ENCODE data around the gene ASCL2.

Gene ASCL2

DNA sequence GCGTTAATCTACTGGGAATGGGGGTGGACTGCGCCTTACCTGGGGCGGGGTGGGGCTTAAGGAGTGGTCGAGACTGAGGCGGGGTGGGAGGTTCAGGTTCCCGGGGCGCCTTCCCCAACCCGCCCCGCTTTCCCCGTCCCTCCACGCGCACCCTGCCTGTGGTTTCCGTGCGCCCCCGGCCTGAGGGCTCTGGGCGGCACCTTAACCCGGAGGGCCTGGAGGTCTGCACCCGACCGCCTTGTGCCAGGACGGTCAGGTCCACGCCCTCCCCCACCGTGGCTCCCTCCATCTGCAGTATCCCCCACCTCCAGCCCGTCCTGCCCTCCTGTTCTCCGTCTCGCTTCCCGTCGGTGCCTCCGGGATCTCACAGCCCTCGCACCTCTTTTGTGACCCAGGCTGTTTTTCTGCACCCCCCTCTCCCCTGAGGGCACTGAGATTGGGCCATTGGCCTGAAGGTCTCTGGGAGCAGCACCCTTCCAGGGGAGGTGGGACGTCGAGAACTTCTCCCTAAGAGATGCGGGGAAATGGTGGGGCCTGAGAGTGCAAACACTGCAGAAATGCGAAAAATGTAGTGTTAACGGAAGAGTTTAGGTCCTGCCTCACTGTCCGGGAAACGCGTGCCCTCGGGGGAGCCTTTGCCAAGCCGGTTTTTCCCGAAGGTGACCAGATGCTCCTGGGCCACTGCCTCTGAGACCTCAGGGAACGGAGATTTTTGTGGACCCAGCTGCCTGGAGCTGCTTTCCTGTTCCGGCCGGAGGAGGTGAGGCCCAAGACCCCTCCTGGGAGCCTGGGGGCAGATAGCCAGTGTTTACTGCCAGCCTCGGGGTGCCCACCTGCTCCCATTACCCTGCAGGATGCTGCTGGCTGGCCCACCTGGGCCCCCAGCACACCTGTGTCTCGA lies 1.2 kb upstream of the ASCL2 start:
- no peak for DNase-seq

DNA sequence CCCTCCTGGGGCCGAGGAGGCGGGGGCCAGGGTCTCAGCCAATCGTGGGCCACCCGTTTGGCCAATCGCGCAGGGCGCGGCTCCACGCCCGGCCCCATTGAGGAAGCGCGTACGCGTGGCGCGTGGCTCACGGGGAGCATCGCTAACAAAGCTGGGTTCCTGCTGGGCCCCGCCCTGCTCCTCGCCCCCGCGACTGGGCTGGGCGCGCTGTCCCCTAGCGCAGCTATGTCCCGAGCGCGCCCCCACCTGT lies 614 bp upstream of the ASCL2 start:
- no peak for DNase-seq

DNA sequence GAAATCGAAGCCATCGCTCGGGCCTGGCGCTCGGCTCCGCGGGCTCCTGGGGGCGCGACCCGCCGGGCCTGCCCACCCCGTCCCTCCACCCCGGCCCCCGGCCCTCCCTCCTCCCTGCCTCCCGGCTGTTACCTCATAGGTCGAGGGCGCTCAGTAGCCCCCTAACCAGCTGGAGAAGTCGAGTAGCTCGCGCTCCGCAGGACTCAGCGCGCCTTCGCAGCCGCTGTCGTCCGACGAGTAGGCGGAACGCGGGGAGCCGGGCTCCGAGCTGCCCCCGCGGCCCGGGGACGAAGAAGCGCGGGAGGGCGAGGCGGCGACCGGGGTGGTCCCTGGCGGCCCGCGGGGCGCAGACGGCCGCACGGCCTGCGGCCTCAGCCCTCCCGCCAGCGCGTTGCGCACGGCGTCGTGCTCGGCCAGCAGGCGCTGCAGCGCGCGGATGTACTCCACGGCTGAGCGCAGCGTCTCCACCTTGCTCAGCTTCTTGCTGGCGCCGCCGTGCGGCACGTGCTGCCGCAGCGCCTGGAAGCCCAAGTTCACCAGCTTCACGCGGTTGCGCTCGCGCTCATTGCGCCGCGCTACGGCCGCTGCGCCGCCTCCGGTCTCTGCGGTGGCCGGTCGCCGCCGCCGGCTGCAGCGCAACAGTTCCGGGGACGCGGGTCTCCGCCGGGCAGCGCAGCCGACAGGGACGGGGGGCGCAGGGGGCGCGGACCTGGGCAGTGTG lies 627 bp downstream of the ASCL2 start:
- DNase-seq = no peak

DNA sequence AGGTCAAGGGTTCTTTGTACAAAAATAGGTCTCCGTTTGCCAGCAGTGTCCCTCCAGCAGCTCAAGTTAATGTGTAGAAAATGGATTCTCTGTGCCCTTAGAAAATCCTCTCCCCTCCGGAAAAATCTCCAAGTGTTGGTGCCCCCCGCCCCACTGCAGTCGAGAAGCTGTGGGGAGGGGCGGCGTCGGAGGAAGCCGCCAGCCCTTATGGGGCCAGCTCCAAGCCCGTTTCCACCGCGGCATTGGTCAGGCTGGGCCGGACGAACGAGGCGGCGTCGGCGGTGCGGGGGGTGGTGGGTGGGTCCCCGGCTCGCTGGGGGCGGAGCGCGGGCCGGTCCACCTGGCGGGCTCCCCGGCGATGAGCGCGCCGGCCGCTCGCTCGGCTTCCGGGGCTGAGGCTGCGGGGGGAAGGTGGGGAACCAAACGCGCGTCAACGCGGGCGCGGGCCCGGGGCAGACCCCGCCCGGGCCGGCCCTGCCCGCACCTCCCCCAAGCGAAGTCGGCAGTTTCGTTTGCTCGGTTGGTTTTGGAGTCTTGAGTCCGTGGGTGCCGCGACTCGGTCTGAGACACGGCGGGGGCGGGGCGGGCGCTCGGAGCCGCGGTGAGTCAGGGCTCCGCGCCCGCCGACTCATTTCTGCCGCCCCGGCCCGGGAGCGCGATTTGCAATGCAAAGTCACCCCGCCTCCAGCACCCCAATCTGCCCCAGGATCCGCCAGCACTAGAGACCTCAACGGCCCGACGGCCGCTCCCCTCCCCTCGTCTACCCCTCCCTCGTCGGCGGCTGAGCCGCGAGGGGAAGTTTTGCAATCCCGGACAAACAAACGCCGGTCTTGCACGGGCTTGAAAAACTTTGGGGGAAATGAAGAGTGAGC lies 1.4 kb downstream of the ASCL2 start:
- no peak for DNase-seq

DNA sequence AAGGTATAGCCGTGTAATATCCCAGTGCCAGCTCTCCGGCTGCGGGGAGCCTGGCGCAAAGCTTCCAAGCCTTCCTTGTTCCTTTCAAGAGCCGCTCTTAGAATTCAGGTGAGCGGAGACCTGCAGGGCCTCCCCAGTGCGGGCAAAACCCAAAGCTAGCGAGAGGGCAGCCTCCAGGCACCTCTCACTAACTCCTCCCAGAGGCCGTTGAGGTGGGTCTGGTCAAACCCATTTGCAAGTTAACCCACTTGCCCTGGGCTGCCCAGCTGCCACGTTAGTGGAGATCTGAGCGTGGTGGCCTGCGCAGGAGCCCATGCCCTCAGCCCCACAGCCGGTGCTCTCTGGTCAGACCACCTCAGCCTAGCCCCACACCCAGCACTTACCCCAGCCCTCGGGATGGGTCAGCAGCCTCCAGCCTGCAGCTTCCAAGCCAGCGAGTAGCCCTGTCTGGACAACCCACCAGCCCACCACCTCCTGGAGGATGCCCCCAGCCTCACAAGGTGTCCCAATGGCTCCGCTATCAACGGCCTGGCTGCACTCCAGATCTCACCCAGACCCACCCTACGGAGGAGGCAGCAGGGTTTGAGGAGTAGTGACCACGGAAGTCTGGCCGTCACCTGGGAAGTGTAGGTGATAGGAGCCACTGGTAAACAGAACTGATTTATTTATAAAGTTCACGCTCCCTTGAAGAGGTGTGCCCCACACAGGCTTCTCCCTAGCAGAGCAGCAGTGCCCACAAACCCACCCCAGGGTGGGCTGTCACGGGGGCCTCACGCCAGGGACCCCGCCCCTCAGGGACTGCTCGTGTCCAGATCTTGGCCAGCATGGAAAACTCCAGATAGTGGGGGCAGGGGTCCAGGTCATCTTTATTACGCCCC lies 2.3 kb downstream of the ASCL2 start:
- DNase-seq = no peak

DNA sequence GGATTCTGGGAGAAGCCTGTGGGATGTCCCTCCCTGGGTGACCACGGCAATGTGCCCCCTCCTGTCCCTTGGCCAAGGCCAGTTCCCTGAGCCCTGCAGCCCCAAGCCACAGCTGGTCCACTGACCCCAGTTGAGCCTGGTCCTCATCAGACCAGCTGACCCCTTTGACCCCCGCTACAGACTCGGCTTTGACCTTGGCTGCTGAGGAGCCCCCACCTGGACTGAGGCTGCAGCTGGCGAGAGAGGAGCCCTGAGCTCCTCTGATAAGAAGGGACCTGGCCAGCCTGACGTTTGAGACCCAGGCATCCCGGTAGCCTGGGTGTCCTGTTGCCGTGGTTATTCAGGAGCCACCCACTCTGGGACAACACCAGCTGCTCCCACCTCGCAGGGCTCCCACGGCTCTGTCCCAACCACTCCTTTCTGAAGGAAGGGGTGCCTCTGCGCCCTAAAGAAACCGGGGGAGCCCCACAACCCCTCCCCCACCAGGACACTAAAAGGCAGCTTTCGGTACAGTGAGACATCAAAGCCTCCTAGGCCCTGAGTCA lies 3.0 kb downstream of the ASCL2 start:
- no peak for DNase-seq

DNA sequence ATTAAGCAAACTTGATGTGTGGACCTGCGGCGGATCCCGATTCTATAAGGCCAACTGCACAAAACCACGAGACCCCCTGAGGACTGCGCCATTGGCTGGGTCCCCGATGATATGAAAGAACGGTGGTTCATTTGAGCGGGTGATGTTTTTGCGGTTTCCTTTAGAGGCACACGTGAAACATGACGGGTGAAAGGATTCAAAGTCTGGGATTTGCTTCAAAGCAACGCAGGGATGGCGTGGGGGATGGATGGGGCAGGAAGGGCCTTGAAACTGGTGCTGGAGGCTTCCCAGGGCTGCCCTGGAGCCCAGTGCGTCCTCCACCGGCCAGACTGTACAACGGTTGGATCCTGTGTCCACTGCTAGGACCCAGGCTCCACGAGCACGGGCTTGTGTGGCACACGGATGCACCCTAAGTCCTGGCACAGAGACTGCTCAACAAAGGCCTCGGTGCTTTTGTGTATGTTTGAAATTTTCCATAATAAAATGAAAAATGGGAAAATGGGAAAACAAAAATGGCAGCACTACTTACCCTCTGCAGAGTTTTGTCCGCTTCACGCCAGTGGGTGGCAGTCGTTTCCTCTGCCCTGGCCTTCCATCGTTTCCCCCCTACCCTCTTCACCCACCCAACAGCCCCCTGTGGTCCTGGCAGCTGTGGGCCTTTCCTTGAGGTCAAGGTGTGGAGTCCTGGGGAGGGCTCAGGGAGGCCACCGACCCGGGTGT lies 3.6 kb downstream of the ASCL2 start:
- DNase-seq = no peak

DNA sequence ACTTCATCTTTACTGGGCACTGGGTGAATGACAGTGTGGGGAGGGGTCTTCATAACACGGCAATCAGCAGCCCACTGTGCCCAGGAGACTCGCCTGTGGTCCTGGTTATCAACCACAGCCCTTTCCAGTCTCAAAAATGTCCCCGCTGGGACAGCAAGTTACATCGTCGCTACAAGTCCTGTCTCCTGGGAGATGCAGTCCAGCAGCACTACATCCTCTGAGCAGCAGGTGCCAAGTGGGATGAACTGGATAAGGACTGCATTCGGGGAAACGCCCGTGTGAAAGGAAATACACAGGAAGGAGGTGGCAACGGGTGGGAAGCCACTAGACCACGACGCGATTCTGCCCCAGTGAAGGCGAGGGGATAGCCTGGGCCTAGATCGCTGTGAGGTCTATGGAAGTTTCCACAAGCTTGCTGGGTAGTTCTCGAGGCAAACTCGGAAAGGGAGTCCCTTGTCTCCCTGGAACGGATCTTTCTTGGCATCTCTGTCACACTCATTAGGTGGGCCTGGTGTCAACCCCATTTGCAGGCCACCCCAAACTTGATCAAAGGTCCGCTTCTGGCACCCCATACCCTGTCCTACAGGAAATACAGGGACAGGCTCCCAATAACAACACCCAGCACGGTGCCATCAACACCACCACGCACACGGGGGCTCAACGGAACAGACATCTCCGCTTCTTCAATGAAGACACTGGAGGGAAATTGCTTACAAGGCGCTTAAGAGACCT lies 4.4 kb downstream of the ASCL2 start:
- no peak for DNase-seq

DNA sequence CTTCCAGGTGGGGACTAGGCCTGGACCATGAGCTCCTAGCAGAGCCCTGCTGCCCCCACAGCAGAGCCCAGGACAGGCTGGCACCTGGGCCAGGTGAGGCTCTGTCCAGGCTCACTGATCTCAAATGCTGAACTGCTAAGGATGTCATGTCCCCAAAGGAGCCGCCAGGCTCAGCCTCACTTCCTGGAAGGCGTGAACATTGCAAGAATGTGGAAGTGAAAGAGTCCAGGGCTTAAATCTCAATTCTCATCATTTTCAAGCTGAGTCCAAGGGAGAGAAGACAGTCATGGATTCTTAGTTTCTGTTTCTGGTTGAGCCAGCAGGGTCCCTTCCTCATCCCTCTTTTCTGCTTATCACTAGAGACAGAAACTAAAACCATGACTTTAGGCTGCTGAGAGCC lies 5.0 kb downstream of the ASCL2 start:
- DNase-seq = no peak

DNA sequence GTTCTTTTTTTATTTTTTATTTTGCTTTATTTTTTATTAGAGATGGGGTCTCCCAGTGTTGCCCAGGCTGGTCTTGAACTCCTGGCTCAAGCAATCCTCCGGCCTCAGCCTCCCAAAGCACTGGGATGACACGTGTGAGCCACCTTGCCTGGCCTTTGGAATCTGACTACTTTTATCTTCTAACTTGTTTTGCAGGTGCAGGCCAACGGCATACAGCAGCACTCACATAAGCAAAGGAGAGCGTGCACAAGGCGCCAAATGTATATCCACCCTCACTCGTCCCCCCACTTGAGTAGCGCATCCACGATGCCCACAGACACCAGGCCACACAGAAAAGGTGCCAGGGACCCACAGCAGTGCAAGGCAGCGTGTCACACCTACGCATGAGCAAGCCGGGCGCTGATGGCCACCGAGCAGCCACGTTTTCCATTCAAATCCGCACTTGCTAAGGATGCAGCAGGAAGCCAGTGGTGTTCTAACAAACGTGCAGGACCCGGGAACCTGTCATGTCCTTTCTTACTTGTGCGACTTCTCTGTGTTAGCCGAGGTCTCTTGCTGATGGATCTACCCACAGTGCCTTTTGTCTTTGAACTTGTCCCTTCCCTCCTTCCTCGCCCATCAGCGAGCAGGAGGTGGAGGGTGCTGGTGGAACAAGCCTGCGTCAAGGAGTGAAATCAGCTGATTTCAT lies 5.9 kb downstream of the ASCL2 start:
- no peak for DNase-seq

DNA sequence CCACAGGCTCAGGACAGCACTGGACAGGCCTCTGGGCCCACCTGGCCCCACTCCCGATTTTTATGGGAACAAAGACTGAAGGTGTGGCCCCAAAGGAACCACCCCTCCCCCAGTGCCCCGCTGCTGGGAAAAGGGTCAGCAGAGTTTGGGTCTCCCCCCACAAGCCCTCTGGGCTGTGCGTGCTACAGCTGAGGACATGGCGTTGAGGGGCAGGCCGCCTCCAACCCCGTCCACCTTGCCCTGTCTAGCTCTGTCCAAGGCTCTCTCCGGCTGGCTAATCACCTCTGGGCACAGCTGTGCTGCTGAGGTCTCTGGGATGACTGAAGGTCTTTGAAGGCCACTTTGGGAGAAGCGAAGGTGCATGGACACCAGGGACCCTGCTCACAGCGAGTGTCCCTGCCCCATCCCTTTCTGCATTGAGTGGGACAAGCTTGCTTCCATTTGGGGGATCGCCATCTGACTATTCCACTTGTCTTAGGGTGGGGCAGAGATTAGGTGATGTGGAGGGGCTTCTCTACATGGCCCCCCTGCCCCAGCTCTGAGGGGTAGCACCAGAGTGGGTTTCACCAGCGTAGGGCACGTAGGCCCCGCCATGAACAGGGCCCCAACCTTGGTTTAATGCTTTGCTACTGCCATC lies 6.5 kb downstream of the ASCL2 start:
- DNase-seq = no peak

DNA sequence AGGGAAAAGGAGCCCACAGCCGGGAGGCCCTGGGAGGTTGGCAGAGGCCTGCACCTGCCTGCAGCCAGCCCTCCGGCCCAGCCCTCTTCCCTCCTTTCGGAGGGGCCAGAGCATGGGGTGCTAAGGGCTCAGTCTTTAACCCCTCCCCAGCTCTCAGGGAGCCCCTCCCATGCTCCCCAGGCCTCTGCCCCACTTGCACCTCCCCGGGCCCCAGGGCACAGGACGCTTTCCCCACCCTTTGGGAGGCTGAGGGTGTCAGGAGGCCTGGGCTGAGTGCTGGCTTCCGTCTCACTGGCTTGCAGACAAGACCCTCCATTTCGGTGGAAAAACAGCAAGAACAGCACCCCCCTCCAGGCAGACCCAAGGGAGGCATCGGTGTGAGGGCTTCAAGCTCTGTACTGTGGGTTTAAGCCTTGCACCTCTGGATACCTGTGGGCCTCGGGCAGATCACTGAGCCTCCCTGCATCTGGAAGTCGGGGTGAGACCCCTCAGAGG lies 7.3 kb downstream of the ASCL2 start:
- DNase-seq = no peak

DNA sequence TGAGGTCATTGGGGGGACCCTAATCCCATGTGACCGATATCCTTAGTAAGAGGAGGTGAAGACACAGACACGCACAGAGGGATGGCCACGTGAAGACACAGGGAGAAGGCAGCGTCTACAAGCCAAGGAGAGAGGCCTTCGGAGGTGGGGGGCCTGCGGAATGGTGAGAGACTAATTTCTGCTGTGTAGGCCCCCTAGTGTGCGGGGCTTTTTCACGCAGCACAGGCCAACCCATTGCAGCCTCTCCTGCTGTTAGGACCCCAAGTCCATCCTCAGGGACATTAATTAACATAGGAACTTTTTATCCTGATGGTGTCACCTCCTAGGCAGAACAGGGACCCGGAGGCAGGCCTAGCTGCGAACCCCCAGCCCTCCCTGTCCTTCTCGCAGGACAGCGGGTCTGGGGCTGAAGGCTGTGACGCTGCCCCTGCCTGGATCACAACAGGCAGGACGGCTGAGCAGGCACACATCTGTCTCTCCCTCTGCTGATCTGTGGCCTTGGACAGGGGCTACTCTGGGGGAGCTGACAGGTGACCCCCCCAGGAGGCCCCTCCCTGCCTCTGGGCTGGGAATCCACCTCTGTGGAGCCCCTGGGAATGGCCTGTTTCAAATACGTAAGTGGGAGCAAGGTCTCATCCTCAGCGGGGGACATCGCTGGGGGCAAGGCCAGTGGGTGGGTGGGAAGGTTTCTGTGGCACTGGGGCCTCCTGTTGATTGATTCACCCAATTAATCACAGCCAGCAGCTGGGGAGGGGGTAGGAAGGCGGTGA lies 7.9 kb downstream of the ASCL2 start:
- DNase-seq = no peak

DNA sequence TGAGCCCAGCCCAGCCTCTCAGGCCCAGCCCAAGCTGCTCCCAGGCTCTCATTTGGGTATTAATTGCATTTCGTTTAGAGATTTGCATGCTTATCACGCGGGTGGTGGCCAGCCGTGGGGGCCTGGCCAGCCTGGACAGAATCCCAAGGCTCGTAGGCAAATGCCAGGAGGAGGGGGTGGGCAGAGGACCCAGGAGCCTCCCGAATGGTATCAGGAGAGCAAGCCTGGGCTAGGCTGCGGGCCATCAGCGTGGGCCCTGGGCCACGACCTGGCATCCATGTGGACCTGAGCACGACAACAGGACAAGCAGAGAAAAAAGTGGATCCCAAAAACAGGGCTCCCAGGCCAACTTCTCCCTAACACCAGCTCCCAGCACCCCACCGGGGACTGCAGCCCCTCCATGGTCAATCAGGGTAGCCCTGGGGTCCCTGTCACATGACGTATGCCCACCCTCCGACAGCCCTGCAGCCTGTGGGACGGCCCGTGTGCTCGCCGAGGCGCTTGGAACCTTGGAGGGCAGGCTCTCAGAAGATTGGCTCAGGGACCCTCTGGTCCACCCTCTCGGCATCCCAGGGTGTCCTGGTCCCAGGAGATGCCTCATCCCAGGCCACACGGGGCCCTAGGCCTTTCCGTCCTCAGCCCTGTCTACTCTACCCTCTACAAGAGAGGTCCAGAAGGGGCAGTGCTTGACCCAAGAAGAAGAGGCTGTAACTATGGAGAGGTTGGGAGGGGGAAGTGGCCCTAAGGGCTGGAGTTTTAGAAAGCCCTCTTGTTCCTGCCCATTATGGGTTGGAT lies 8.8 kb downstream of the ASCL2 start:
- no peak for DNase-seq

DNA sequence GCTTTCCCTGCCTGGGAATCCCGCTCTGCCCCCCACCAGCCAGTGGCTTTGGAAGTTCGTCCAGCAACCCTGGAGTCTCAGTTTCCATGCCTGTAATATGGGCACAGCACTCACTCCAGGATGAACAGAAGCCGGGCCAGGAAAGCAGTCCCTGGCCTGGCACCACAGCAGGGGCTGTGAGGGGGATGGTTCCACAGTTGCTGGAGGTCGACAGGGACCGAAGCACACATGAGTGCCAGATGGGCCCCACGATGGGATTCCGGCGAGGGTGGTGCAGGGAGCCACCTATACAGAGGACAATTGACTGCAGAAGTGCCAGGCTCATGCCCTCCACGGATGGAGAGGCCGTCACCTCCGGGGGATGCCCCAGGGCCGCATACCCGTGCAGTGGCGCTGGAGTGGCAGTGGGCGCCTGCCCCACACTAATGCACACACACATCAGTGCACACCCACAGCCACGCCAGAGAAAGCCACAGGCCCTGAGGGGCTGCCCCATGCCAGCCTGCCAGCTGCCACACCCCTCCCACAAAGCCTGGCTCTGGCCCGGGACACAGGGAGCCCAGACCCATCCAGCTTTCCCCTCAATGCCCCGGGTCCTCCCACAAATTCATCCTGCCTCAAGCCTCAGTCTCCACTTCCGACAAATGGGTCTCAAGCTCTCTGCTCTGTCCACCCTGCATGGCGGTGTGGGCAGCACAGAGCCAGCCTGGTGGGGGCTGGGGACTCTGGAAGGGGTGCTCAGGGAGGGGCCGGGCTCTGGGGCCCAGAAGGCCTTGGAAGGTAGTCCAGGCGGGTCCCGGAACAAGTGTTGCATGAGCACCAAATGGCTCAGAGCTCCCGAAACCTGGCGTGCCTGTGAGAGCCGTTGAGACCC lies 9.7 kb downstream of the ASCL2 start:
- no peak for DNase-seq

DNA sequence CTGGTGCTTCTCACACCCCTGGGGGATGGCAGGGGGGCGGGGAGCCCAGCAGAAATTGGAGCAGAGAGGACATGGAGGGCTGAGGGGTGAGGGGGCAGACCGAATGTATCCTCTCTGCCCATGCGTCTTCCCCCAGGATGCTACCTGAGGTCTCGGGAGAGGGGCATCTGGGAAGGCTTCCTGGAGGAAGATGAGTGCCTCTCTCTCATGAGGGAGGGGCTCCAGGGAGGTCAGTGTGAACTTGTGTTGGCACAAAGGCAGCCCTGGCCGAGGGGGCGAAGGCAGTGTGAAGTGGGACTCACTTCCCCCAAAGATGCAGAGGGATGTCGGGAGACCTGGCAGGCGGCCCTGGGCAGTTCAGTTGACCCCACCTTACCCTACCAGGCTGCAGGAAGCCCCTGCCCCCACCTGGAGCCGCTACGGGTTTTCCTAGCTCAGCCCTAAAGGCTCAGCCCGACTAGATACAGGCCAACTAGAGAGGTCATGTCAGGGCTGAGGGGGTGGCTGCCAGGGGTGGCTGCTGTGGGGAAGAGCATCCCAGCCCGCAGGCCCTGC lies 10.4 kb downstream of the ASCL2 start:
- DNase-seq = no peak

DNA sequence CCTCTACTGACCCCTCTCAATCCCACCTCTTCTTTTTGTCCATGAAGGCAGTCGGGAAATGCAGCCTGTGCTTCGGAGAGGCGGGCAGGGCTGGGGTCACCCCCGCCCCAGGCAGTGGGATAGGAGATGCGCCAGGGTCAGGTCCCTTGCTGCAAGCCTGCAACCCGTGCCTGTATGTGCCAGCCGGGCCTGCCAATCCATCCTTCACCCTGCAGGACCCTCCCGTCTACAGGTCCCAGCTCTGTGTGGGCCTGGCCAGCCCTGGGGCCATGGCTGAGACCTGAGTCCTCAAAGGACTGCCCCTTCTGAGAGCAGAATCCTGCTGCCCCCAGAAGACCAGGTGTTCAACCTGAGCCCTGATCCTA lies 10.9 kb downstream of the ASCL2 start:
- DNase-seq = no peak
